IPS DF 19.7 (cell line): ENCODE data around the gene MND1.

Experiments
- DNase-seq: peaks from one replicate; pipeline ENCODE4 v3.0.0-alpha.2; 2013; ENCODE audit warnings: low read depth, low spot score

Gene MND1

GRCh38 chr4:153346031-153346430 is 1.5 kb downstream of the MND1 start:
- DNase-seq, result no peak

DNA sequence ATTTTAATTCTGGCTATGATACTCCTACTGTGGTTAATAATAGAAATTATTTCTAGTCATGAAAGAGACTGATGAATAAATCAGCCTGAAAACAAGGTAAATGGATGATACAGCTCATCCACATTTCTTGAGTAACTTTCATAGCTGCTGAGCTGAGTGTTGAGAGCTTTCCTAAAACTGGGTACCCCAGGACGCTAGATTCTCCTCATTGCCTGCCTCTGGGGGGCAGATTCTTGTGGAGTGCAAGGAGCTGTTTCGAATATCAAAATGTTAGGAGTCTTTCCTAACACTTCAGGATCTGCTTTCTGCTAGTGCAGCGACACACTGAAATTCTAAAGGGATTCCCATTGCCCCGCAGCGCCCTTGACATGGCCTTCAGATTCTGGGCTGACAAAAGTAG is 2.1 kb downstream of the MND1 start:
- DNase-seq, result no peak

- DNase-seq, result no peak
Measured at GRCh38 chr4:153347117-153347516, 2.6 kb downstream of the MND1 start.

GRCh38 chr4:153348006-153348405 is 3.5 kb downstream of the MND1 start:
- no peak for DNase-seq

- DNase-seq, result no peak
Measured at GRCh38 chr4:153349206-153349805, 4.8 kb downstream of the MND1 start.

- no peak for DNase-seq
Measured at GRCh38 chr4:153362184-153362583, 17.7 kb downstream of the MND1 start.

GRCh38 chr4:153364061-153364460 is 19.6 kb downstream of the MND1 start:
- DNase-seq, result no peak

DNA sequence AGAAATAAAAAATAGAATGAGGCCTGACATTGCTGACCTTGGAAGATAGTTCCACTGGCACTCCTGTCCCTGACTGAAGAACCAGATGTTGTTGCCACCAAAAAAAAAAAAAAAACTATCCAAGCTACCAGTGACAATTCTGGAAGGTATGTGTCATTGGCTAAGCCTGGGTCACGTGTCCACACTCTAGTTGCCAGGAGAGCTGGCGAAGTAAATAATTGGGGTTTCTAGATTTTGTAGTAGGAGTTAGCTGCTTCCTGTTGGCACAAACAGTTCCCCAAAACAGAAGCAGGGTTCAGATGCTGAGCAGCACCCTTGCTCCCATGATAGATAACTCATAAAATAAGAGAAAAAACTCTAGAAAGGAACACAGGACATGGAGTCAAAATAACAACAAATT is 20.5 kb downstream of the MND1 start:
- DNase-seq, result no peak

GRCh38 chr4:153366486-153366885 is 22.0 kb downstream of the MND1 start:
- no peak for DNase-seq

- no peak for DNase-seq
Measured at GRCh38 chr4:153367092-153367491, 22.6 kb downstream of the MND1 start.

GRCh38 chr4:153369021-153369420 is 24.5 kb downstream of the MND1 start:
- no peak for DNase-seq

DNA sequence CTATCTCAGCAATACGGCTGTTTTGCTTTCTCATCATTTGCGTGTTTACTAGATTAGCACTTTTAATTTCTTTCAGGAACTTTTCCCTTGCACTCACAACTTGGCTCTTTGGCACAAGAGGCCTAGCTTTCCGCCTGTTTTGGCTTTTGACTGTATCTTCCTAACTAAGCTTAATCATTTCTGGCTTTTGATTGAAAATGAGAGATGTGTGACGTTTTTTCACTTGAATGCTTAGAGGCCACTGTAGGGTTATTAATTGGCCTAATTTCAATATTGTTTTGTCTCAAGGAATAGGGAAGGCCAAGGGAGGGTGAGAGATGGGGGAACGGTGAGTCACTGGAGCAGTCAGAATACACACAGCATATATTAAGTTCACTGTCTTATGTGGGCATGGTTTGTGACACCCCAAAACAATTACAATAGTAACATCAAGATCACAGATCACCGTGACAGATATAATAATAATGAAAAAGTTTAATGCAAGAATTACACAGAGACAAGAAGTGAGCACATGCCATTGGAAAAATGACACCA is 27.3 kb downstream of the MND1 start:
- DNase-seq, result no peak

DNA sequence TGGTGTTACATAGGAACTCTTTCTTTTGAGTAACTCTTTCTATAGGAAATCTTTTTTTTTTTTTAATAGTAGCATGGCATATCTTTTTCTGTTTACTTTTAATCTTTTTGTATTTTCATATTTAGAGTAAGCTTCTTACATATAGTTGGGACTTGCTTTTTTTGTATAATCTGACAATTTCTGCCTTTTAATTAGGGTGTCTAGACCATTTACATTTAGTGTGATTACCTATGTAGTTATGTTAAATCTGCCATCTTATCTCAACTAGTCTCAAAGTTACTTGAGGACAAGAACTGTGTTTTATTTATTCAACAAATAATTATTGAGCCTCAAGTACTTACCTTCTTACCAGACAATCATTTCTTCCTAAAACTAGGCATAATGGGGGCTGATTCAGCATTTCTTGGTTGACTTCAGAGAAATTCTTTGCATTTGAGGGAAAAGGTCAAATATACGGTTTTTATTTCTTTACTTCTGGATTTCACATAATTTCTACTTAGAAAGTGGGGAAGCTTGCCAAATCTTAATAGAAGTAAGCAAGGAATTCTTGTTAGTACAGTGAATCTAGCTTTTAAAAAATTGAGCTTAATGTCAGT is 28.6 kb downstream of the MND1 start:
- no peak for DNase-seq

GRCh38 chr4:153374442-153374841 is 30.0 kb downstream of the MND1 start:
- no peak for DNase-seq

- DNase-seq, result no peak
Measured at GRCh38 chr4:153375303-153375702, 30.8 kb downstream of the MND1 start.

DNA sequence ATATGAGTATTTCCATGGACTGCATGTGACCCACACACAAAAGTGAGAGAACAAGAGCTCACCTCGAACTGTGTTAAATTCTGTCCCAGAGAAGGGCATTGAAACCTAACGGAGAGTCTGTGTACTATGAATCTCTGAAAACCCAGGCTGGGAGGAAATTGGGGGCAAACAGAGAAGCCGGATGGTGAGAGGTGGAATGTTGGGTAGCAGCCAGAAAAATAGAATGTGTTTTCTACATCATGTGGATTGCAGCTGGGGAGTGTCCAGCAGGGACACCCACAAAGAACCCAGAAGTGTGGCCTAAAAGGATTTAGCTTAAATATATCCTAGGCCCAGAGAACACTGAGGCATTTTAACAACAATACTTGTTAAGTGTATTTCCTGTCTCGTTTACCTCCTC is 38.6 kb downstream of the MND1 start:
- DNase-seq, result no peak

GRCh38 chr4:153384160-153384559 is 39.7 kb downstream of the MND1 start:
- no peak for DNase-seq

DNA sequence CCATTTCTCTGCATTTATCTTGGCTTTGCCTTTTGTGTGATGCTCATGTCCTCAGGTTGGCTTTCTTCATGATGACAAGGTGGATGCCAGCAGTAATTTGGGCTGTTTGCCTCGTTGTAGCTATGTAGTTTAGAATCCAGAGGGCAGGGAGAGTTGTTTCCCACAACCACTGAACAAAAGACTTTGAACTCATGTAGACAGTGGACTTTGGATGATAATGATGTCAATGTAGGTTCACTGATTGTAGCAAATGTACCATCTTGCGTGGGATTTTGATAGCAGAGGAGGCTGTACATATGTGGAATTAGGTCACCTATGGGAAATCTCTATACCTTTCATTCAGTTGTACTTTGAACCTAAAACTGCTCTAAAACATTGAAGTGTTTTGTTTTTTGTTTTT is 41.3 kb downstream of the MND1 start:
- no peak for DNase-seq

DNA sequence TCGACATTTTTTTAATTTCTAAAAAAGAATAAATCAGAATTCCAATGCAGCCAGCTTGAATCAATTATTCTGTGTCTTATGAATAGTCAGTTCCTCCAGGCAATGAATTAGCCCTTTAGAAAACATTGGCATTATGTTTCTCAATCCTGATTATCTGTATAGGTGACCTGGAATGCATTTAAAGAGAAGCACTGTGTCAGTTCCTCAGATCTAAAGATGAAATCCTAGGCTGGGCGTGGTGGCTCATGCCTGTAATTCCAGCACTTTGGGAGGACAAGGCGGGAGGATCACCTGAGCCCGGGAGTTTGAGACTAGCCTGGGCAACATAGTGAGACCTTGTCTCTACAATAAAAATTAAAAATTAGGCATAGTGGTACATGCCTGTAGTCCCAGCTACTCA is 43.5 kb downstream of the MND1 start:
- DNase-seq, result no peak

GRCh38 chr4:153393397-153393796 is 48.9 kb downstream of the MND1 start:
- no peak for DNase-seq

GRCh38 chr4:153394945-153395344 is 50.5 kb downstream of the MND1 start:
- no peak for DNase-seq

- no peak for DNase-seq
Measured at GRCh38 chr4:153398713-153399112, 54.2 kb downstream of the MND1 start.

DNA sequence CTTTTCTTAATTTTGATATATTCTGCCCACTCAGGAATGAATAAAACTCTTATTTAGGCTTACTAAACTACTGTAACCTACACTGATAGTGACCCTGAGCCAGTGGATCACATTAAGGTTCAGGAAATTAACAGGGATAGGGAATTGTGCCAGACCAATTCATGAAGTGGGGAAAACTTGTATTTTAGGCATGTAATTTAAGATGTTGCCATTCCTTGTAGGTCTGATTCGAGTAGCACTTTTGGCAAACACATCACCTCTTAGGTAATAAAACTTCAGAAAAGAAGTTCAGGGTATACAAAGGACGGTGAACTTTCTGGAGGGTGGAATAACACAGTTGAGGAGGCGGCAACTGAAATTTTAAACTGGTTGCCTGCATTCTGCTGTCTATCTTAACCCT is 54.9 kb downstream of the MND1 start:
- no peak for DNase-seq

DNA sequence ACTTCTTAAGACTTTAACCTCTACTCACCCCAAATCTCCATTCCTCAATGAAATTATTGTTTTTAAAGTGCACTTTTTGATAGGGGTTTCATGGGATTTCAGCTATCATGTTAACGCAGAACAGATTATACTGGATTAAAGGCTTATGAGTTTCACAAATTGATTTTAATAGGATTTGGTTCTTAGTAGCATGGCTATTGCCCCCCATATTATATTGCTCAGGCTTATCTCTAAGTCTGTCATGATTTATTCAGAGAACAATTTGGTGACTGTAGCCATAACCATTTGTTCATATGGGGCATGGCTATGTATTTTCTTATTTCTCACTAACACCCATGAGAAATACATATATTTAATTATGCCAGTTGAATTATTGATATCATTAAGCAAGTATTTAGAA is 57.0 kb downstream of the MND1 start:
- no peak for DNase-seq
